Renal cortex interstitium (tissue), 15 donors: Measurements from ENCODE around the gene DACT1. TPM values are rescaled to one million over a fixed set of nuclear protein-coding genes. Genes with fewer than 3 reads are reported as not detected.
"Not testable (repeated sequence)": the region's sequence is repeated elsewhere in the genome, so short reads cannot be mapped to it uniquely, and the experiment has no call there.

Source experiments
- DNase-seq, 11 donors: peaks; one replicate each; pipeline ENCODE4 v3.0.0-alpha.2; 2013; ENCODE audit warnings: low read depth in 9 of 11, low spot score in 4 of 11; ENCODE audit errors: extremely low read depth in 1 of 11
- long read RNA-seq, 16 experiments: transcript quantifications; one replicate each; lab custom pipeline, GENCODE V29; 2026
- polyA plus RNA-seq, 3 donors: library from polyadenylated mRNA; unstranded; fragments of 120-200 nt; gene quantifications; one replicate each; pipeline ENCODE4 v1.2.1, GENCODE V29; 2013; ENCODE audit not compliant: insufficient read length in 3 of 3

The DACT1 gene
- polyA plus RNA-seq, result 10 to 100 TPM; 30.5 to 39.0 (median 34.5) TPM
- long read RNA-seq, donor 1, transcript DACT1-202 (4 exons, 3,734 nt), result major isoform, 5 of 22 reads
- long read RNA-seq, donor 1, partial matches to known transcripts, result 16 of 22 reads
- long read RNA-seq, donor 1, other reads (novel, unspliced or antisense), result 0 of 22 reads
- long read RNA-seq, donor 2, partial matches to known transcripts, result 0 of 6 reads
- long read RNA-seq, donor 2, other reads (novel, unspliced or antisense), result 0 of 6 reads
- long read RNA-seq, donor 3, transcript DACT1-202 (4 exons, 3,734 nt), result major isoform, 6 of 8 reads
- long read RNA-seq, donor 3, partial matches to known transcripts, result 0 of 8 reads
- long read RNA-seq, donor 3, other reads (novel, unspliced or antisense), result 0 of 8 reads
- long read RNA-seq, donor 4, partial matches to known transcripts, result 0 of 4 reads
- long read RNA-seq, donor 4, other reads (novel, unspliced or antisense), result 0 of 4 reads
- long read RNA-seq, donor 5, result 0 reads
- long read RNA-seq, donor 6, partial matches to known transcripts, result 0 of 7 reads
- long read RNA-seq, donor 6, other reads (novel, unspliced or antisense), result 0 of 7 reads
- long read RNA-seq, donor 7, transcript DACT1-202 (4 exons, 3,734 nt), result major isoform, 6 of 10 reads
- long read RNA-seq, donor 7, partial matches to known transcripts, result 0 of 10 reads
- long read RNA-seq, donor 7, other reads (novel, unspliced or antisense), result 0 of 10 reads
- long read RNA-seq, donor 8, result 0 reads
- long read RNA-seq, donor 9, partial matches to known transcripts, result 0 of 6 reads
- long read RNA-seq, donor 9, other reads (novel, unspliced or antisense), result 0 of 6 reads
- long read RNA-seq, donor 10, transcript DACT1-202 (4 exons, 3,734 nt), result major isoform, 5 of 6 reads
- long read RNA-seq, donor 10, partial matches to known transcripts, result 0 of 6 reads
- long read RNA-seq, donor 10, other reads (novel, unspliced or antisense), result 0 of 6 reads
- long read RNA-seq, donor 11, transcript DACT1-202 (4 exons, 3,734 nt), result major isoform, 6 of 20 reads
- long read RNA-seq, donor 11, transcript DACT1-201 (4 exons, 2,571 nt), result minor isoform, 5 of 20 reads
- long read RNA-seq, donor 11, partial matches to known transcripts, result 9 of 20 reads
- long read RNA-seq, donor 11, other reads (novel, unspliced or antisense), result 0 of 20 reads
- long read RNA-seq, donor 12, partial matches to known transcripts, result 0 of 4 reads
- long read RNA-seq, donor 12, other reads (novel, unspliced or antisense), result 0 of 4 reads
- long read RNA-seq, donor 13, result 0 reads
- long read RNA-seq, donor 14, transcript DACT1-202 (4 exons, 3,734 nt), result major isoform, 7 of 10 reads
- long read RNA-seq, donor 14, partial matches to known transcripts, result 0 of 10 reads
- long read RNA-seq, donor 14, other reads (novel, unspliced or antisense), result 0 of 10 reads
- long read RNA-seq, donor 15, result 0 reads
- long read RNA-seq, donor 16, transcript DACT1-202 (4 exons, 3,734 nt), result major isoform, 13 of 16 reads
- long read RNA-seq, donor 16, partial matches to known transcripts, result 0 of 16 reads
- long read RNA-seq, donor 16, other reads (novel, unspliced or antisense), result 0 of 16 reads

GRCh38 chr14:58637391-58638230 is at the start of gene DACT1:
DACT1 (plus strand) TSS chr14:58637962; CDS start chr14:58638203, 241 bp downstream.
- peak in 10 of 11 donors; percentile 59 to 85 (median 75) for DNase-seq

- DNase-seq, result not testable (repeated sequence)
Observed at GRCh38 chr14:58588321-58588720, 49.4 kb upstream of the DACT1 start.

GRCh38 chr14:58593977-58594376 is 43.8 kb upstream of the DACT1 start:
- no peak for DNase-seq

- no peak for DNase-seq
Observed at GRCh38 chr14:58597041-58597440, 40.7 kb upstream of the DACT1 start.

- DNase-seq, result no peak
Observed at GRCh38 chr14:58598028-58598803, 39.5 kb upstream of the DACT1 start.

- no peak for DNase-seq
Observed at GRCh38 chr14:58598804-58599525, 38.8 kb upstream of the DACT1 start.

GRCh38 chr14:58599707-58600106 is 38.1 kb upstream of the DACT1 start:
- DNase-seq, result no peak

- no peak for DNase-seq
Observed at GRCh38 chr14:58605465-58605864, 32.3 kb upstream of the DACT1 start.

GRCh38 chr14:58607131-58607951 is 30.4 kb upstream of the DACT1 start:
- DNase-seq, result no peak

- no peak for DNase-seq
Observed at GRCh38 chr14:58607952-58608317, 29.8 kb upstream of the DACT1 start.

- DNase-seq, result no peak
Observed at GRCh38 chr14:58617619-58618018, 20.1 kb upstream of the DACT1 start.

GRCh38 chr14:58620011-58620410 is 17.8 kb upstream of the DACT1 start:
- no peak for DNase-seq

- DNase-seq, result no peak
Observed at GRCh38 chr14:58625438-58625837, 12.3 kb upstream of the DACT1 start.

GRCh38 chr14:58626431-58626831 is 11.3 kb upstream of the DACT1 start:
- DNase-seq, result no peak

GRCh38 chr14:58628406-58628805 is 9.4 kb upstream of the DACT1 start:
- no peak for DNase-seq

- DNase-seq, result no peak
Observed at GRCh38 chr14:58629281-58629680, 8.5 kb upstream of the DACT1 start.
